ENCODE results near the gene CDKAL1.

GRCh38 chr6:20868397-20869096 is 334.3 kb downstream of the CDKAL1 start:
- TF ChIP-seq, protein P1, sequence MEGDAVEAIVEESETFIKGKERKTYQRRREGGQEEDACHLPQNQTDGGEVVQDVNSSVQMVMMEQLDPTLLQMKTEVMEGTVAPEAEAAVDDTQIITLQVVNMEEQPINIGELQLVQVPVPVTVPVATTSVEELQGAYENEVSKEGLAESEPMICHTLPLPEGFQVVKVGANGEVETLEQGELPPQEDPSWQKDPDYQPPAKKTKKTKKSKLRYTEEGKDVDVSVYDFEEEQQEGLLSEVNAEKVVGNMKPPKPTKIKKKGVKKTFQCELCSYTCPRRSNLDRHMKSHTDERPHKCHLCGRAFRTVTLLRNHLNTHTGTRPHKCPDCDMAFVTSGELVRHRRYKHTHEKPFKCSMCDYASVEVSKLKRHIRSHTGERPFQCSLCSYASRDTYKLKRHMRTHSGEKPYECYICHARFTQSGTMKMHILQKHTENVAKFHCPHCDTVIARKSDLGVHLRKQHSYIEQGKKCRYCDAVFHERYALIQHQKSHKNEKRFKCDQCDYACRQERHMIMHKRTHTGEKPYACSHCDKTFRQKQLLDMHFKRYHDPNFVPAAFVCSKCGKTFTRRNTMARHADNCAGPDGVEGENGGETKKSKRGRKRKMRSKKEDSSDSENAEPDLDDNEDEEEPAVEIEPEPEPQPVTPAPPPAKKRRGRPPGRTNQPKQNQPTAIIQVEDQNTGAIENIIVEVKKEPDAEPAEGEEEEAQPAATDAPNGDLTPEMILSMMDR (IDR thresholded peaks at IDR 0.05), result no peak
- no peak for TF ChIP-seq CREB1 (CRISPR knock-in tag; IDR thresholded peaks at IDR 0.05)
- TF ChIP-seq, protein P2, sequence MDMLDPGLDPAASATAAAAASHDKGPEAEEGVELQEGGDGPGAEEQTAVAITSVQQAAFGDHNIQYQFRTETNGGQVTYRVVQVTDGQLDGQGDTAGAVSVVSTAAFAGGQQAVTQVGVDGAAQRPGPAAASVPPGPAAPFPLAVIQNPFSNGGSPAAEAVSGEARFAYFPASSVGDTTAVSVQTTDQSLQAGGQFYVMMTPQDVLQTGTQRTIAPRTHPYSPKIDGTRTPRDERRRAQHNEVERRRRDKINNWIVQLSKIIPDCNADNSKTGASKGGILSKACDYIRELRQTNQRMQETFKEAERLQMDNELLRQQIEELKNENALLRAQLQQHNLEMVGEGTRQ (CRISPR knock-in tag; IDR thresholded peaks at IDR 0.05), result no peak
